HG03442 (cell line): ENCODE data around the gene KLRK1.
"Not testable (repeated sequence)": the region's sequence is repeated elsewhere in the genome, so short reads cannot be mapped to it uniquely, and the experiment has no call there.

Experiments
- ATAC-seq: cut with Tn5 transposase; IDR thresholded peaks from one replicate; pipeline ENCODE4 v1.9.1; 2021; ENCODE audit warnings: mild to moderate bottlenecking, moderate library complexity; ENCODE audit not compliant: unreplicated experiment

KLRK1 gene

DNA sequence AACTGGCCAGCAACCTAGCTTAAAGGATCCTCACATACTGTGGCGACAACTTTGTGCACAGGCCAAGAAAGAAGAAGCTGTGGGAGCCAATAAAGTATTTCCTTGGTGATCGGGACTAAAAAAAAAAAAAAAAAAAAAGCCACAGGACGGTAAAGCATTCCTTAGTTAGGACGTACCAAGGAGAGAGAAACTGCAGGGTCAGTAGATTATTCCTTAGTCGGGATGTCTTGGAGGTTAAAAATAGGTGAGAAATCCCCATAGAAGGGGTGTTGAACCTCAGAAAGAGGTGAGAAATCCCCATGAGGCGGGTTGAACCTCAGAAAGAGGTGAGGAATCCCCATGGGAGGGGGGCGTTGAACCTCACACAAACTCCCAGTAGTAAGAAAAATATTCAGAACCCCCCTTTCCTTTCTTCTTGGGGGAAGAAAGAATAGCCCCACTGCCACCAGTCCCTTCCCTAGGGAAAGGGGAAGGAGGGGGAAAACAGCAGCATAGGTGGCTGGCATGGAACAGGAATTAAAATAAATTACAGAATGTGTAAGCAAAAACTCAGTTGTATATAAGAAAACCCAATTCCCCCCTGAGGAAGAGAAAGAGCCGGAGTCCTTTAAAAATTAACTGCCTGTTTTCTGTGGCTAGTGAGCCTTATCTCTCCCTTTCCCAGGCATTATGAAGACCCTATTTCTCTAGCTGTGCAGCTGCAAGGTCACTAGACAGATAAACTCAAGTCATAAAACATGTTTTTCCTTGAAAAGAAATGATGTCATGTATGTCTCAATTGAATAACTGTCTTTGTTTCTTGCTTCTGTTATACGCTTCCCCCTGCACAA lies 26.8 kb downstream of the KLRK1 start:
- ATAC-seq, result no peak

DNA sequence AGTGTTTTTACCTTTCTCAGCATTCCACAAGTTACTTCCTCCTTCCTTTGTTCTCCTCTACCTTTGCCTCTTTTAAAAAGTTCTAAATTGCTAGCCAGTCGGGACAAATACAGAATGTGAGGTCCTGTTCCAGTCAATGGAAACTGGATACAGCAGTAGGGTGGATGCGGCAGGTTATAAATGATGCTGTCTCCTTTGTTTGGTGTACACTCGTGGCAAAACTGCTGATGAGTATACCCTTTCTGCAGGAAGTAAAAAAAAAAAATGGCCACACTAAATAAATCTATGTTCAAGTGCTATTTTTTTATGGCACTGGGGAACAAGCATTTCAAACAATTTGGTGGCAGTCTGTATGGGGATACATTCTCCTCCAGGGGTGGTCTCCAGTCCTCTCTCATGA lies 27.5 kb downstream of the KLRK1 start:
- no peak for ATAC-seq

DNA sequence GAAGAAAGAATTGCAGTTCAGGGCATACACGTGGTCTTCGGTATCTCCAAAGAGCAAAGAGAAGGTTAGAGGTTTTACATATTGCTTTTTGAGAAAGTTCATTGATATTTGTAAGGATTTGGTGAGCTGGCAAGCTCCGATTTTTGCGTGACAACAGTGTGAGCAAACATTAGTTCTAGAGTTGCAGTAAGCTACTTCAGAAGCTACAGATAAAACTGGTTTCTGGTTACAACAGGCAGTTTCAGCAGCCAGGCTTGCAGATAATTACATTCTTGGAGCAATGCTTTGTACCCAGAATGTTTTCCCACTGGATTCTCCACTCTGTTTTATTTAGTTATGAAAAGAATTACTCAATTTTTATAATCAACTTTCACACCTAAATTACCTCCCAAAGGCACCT lies 28.2 kb downstream of the KLRK1 start:
- ATAC-seq, result no peak

DNA sequence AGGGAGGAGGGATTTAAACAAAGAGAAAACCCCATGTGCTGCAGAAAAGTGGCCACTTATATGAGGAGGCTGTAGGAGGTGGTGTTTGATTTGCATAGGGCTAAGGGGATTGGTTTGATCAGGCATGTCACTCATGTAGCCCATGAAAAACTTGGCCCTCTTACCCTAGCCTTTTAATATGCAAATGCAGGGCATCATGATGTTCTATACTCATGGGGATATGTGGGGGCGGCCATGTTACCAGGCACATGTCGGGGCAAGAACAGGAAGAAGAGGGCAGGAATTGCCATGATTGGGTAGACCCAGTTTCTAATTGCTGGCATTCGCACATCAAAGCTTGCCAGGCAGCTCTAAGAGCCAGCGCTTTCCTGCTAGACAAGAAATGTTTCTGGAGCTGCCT lies 28.8 kb downstream of the KLRK1 start:
- ATAC-seq, result no peak

GRCh38 chr12:10358969-10359368 lies 30.9 kb downstream of the KLRK1 start:
- no peak for ATAC-seq

- no peak for ATAC-seq
Observed at GRCh38 chr12:10358131-10358530, 31.7 kb downstream of the KLRK1 start.

GRCh38 chr12:10354502-10354901 lies 35.3 kb downstream of the KLRK1 start:
- ATAC-seq, result no peak

GRCh38 chr12:10354071-10354470 lies 35.8 kb downstream of the KLRK1 start:
- ATAC-seq, result no peak

DNA sequence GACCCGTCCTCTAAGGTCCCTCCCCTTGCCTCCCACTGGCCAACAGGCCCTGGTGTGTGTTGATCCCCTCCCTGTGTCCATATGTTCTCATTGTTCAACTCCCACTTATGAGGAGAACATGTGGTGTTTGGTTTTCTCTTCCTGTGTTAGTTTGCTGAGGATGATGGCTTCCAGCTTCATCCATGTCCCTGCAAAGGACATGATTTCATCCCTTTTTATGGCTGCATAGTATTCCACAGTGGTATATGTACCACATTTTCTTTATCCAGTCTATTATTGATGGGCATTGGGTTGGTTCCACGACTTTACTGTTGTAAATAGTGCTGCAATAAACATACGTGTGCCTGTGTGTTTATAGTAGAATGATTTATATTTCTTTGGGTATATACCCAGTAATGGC lies 38.4 kb downstream of the KLRK1 start:
- not testable (repeated sequence) for ATAC-seq

DNA sequence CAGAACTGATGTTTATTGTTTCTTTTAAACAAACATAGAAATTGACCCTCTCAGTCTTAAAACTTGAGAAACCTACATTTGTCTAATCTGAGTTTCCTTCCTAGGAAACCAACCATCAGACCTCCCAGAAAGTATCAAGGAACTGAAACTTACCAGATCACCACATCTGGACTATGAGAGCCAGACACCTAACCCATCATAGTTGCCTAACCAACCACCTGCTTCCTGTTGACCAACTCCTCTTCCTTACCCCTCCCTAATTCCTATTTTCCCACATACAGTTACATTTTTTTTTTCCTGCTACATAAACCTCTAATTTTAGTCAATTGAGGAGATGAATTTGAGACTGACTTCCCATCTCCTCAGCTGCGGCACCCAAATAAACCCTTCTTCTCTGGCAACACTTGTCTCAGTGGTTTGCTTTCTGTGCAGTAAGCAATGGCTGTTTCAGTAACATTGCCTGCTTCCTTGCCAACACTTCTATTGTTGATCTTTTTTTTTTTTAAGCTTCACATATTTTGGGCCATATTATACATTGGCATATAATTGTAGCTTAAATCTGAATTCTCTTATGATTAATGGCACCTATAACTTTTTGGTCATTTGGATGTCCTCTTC lies 47.8 kb downstream of the KLRK1 start:
- no peak for ATAC-seq

DNA sequence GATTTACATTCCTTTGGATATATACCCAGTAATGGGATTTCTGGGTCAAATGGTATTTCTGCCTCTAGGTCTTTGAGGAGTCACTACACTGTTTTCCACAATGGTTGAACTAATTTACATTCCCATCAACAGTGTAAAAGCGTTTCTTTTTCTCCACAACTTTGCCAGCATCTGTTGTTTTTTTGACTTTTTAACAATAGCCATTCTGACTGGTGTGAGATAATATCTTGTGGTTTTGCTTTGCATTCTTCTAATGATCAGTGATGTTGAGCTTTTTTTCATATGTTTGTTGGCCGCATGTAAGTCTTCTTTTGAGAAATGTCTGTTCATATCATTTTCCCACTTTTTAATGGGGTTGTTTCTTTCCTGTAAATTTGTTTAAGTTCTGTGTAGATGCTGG lies 48.9 kb downstream of the KLRK1 start:
- not testable (repeated sequence) for ATAC-seq

DNA sequence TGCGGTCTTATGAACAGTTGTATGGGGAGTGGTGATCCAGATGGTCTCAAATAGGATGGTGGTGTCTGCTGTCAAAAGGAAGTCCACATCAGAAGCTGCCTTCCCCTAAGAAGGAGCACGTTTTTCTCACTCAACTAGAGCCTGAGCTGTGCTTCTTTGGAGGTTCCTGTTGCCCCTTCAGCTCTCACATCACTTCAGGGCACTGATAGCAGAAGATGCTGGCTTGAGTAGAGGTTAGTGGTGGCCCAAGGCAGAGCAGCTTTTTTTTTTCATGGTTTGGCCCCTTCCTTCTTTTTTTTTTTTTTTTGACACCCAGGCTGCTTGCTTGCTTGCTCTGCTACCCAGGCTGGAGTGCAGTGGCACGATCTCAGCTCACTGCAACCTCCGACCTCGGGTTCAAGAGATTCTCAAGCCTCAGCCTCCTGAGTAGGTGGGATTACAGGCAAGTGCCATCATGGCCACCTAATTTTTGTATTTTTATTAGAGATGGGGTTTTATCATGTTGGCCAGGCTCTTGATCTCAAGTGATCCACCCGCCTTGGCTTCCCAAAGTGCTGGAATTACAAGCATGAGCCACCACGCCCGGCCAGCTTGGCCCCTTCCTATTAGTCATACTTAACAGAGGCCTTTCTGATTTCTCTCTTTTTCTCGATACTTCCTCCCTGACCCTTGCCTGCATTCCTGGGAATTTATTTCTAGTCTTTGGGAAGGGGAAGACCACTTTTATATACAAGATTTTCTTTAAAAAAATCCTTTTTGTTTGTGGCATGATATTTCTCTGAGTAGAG lies 50.6 kb downstream of the KLRK1 start:
- ATAC-seq, result no peak

GRCh38 chr12:10338470-10338869 lies 51.4 kb downstream of the KLRK1 start:
- not testable (repeated sequence) for ATAC-seq

GRCh38 chr12:10336196-10336595 lies 53.6 kb downstream of the KLRK1 start:
- ATAC-seq, result not testable (repeated sequence)

DNA sequence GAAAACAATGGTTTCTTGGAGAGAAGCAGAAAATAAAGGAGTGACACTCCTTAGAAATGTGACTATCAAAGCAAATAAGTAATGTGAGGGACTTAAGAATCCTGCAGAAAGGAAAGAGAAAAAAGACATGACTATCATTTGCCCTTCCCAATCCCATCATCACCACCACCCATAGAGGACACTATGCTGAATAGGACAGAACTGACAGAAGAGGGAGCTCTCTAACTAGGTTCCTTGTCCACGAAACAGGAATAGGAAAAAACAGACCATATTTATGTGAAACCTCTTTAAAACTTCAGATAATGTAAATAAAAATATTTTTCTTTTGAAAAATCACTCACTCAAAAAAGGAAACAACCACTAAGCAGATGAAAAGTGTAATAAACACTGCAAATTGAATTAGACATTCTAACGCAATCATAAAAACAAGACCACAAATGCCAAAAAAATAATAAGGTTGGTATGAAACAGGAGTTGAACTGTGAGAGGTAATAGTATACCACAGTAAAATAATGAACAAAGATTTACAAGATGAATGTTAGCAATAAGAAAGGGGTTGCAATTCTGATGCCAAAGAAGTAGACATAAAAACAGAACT lies 58.1 kb downstream of the KLRK1 start:
- ATAC-seq, result no peak

GRCh38 chr12:10328691-10329090 lies 61.1 kb downstream of the KLRK1 start:
- not testable (repeated sequence) for ATAC-seq
